HG03439 (cell line): Measurements from ENCODE around the gene SCAF11.
"Not testable (repeated sequence)": the region's sequence is repeated elsewhere in the genome, so short reads cannot be mapped to it uniquely, and the experiment has no call there.

Experiments
- ATAC-seq: cut with Tn5 transposase; IDR thresholded peaks from one replicate; pipeline ENCODE4 v1.9.1; 2021; ENCODE audit warnings: mild to moderate bottlenecking, moderate library complexity; ENCODE audit not compliant: unreplicated experiment

Gene SCAF11

GRCh38 chr12:45990468-45991283 lies at the start of gene SCAF11:
Gene SCAF11 (minus strand): TSS chr12:45990574. CDS start chr12:45964167, 26,407 bp downstream.
- ATAC-seq, result peak; percentile 74

DNA sequence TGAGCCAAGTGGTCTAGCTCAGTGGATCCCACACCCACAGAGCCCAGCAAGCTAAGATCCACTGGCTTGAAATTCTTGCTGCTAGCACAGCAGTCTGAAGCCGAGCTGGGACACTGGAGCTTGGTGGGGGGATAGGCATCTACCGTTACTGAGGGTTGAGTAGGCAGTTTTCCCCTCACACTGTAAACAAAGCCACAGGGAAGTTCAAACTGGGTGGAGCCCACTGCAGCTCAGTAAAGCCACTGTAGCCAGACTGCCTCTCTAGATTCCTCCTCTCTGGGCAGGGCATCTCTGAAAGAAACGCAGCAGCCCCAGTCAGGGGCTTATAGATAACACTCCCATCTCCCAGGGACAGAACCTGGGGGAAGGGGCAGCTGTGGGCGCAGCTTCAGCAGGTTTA lies 46.7 kb upstream of the SCAF11 start:
- not testable (repeated sequence) for ATAC-seq

- no peak for ATAC-seq
Measured at GRCh38 chr12:46027172-46027571, 36.8 kb upstream of the SCAF11 start.

DNA sequence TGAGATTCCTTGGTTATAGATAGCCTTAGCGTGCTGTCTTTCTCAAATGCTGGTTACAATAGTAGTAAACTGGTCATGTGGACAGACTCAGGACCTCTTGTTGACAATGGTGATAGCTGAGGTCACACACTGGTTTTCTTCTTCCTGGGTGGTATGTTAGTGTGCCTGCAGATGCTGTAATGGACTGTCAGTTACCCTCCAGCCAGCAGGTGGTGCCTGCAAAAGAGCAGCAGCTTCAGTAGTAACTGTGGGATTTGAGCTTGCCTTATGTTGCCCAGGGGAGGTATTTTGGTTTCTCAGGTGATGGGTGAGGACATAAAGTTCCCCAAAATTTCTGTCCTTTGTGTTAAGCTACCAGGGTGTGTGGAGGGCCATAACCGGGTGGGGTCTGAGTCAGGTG lies 33.7 kb upstream of the SCAF11 start:
- no peak for ATAC-seq

GRCh38 chr12:46020768-46021167 lies 30.4 kb upstream of the SCAF11 start:
- ATAC-seq, result no peak

DNA sequence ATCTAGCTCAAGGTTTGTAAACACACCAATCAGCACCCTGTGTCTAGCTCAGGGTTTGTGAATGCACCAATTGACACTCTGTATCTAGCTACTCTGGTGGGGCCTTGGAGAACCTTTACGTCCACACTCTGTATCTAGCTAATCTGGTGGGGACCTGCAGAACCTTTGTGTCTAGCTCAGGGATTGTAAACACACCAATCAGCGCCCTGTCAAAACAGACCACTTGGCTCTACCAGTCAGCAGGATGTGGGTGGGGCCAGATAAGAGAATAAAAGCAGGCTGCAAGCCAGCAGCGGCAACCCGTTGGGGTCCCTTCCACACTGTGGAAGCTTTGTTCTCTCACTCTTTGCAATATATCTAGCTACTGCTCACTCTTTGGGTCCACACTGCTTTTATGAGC lies 28.3 kb upstream of the SCAF11 start:
- not testable (repeated sequence) for ATAC-seq

DNA sequence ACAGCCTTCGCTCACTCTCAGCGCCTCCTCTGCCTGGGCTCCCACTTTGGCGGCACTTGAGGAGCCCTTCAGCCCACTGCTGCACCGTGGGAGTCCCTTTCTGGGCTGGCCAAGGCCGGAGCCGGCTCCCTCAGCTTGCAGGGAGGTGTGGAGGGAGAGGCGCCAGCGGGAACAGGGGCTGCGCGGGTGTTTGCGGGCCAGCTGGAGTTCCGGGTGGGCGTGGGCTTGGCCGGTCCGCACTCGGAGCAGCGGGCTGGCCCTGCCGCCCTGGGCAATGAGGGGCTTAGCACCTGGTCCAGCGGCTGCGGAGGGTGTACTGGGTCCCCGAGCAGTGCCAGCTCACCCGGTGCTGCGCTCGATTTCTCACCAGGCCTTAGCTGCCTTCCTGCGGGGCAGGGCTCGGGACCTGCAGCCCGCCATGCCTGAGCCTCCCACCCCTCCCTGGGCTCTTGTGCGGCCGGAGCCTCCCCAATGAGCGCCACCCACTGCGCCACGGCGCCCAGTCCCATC lies 27.5 kb upstream of the SCAF11 start:
- not testable (repeated sequence) for ATAC-seq

- no peak for ATAC-seq
Measured at GRCh38 chr12:46005823-46006222, 15.4 kb upstream of the SCAF11 start.

GRCh38 chr12:46005151-46005797 lies 14.9 kb upstream of the SCAF11 start:
- ATAC-seq, result no peak

DNA sequence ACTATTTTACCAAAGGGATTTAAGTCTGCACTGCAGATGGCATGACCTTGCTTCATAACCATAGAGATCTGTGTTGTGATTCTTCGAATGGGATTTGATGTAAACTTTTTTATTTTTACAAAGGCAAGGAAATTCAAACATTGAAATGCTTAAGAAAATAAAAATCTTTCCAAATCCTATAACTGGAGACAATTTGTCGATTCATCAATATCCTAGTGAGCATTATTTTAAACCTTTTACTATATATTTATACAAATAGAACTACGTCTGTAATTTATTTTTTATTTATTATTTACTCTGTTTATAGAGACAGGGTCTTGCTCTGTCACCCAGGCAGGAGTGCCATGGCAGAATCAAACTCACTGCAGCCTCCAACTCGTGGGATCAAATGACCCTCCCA lies 14.3 kb upstream of the SCAF11 start:
- no peak for ATAC-seq

DNA sequence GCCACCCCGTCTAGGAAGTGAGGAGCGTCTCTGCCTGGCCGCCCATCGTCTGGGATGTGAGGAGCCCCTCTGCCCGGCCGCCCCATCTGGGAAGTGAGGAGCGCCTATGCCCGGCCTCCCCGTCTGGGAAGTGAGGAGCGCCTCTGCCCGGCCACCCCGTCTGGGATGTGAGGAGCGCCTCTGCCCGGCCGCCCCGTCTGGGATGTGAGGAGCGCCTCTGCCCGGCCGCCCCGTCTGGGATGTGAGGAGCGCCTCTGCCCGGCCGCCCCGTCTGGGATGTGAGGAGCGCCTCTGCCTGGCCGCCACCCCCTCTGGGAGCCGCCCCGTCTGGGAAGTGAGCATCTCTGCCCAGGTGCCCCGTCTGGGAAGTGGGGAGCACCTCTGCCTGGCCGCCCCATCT lies 9.7 kb upstream of the SCAF11 start:
- not testable (repeated sequence) for ATAC-seq

DNA sequence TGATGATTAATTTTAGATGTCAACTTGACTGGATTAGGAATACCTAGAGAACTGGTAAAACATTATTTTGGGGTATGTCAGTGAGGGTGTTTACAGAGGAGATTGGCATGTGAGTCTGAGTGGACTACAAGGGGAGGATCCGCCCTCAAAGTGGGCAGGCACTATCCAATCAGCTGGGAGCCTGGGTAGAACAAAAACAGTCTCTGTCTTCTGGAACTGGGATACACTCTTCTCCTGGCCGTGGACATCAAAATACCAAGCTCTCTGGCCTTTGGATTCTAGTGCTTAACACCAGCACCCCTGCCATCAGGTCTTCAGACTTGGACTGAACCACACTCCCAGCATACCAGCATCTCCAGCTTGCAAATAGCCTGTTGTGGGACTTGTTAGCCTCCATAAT lies 4.4 kb upstream of the SCAF11 start:
- ATAC-seq, result no peak

- ATAC-seq, result peak; percentile 28
Measured at GRCh38 chr12:45991284-45992249, 1.2 kb upstream of the SCAF11 start.

- ATAC-seq, result peak; percentile 33
Measured at GRCh38 chr12:45989721-45990467, 480 bp downstream of the SCAF11 start.

DNA sequence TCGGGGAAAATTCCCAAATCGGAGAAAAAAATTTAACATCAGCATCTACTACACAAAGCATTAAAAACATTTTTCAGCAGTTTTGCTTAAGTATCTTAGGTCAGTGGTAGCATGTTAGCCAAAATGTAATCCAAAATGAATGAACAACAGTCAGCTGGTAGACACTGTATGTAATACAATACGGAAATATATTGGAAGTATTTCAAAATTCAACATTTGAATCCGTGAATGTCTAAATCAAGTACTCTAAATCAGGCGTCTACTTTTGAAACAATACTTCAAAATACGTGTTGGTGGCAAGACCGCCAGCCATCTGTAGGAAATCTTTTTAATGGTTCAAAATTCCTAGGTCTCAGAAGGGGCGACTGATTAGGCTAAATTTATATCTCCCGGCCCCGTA lies 1.1 kb downstream of the SCAF11 start:
- no peak for ATAC-seq

- ATAC-seq, result no peak
Measured at GRCh38 chr12:45988264-45988663, 2.1 kb downstream of the SCAF11 start.

GRCh38 chr12:45987340-45987727 lies 3.0 kb downstream of the SCAF11 start:
- ATAC-seq, result no peak

GRCh38 chr12:45986641-45987339 lies 3.6 kb downstream of the SCAF11 start:
- ATAC-seq, result no peak

GRCh38 chr12:45981075-45981837 lies 9.1 kb downstream of the SCAF11 start:
- ATAC-seq, result no peak
